ENCODE data around the gene TSPOAP1.

Gene TSPOAP1

GRCh38 chr17:58277107-58277801, 51.3 kb downstream of the TSPOAP1 start:
- peak; percentile 41 for DNase-seq (ENCODE audit: low spot score)

GRCh38 chr17:58276423-58276822, 52.2 kb downstream of the TSPOAP1 start:
- peak; percentile 6 for DNase-seq (ENCODE audit: low spot score)

- DNase-seq (ENCODE audit: low spot score), result no peak
These were observed 53.2 kb downstream of the TSPOAP1 start for GRCh38 chr17:58275417-58275816.

- no peak for DNase-seq (ENCODE audit: low spot score)
These were observed 55.0 kb downstream of the TSPOAP1 start for GRCh38 chr17:58273453-58274104.

- no peak for DNase-seq (ENCODE audit: low spot score)
These were observed 56.0 kb downstream of the TSPOAP1 start for GRCh38 chr17:58272367-58273280.

GRCh38 chr17:58271216-58271931, 57.2 kb downstream of the TSPOAP1 start:
- no peak for DNase-seq (ENCODE audit: low spot score)

GRCh38 chr17:58270476-58271215, 57.9 kb downstream of the TSPOAP1 start:
- no peak for DNase-seq (ENCODE audit: low spot score)

GRCh38 chr17:58269557-58270291, 58.9 kb downstream of the TSPOAP1 start:
- no peak for DNase-seq (ENCODE audit: low spot score)

GRCh38 chr17:58268774-58269556, 59.6 kb downstream of the TSPOAP1 start:
- DNase-seq (ENCODE audit: low spot score), result no peak

GRCh38 chr17:58268326-58268725, 60.3 kb downstream of the TSPOAP1 start:
- DNase-seq (ENCODE audit: low spot score), result no peak

GRCh38 chr17:58267347-58268324, 61.0 kb downstream of the TSPOAP1 start:
- DNase-seq (ENCODE audit: low spot score), result no peak

GRCh38 chr17:58265902-58266875, 62.4 kb downstream of the TSPOAP1 start:
- DNase-seq (ENCODE audit: low spot score), result no peak

GRCh38 chr17:58265271-58265670, 63.3 kb downstream of the TSPOAP1 start:
- no peak for DNase-seq (ENCODE audit: low spot score)

GRCh38 chr17:58264407-58265103, 64.0 kb downstream of the TSPOAP1 start:
- no peak for DNase-seq (ENCODE audit: low spot score)

GRCh38 chr17:58263773-58264172, 64.8 kb downstream of the TSPOAP1 start:
- no peak for DNase-seq (ENCODE audit: low spot score)

GRCh38 chr17:58262149-58262548, 66.4 kb downstream of the TSPOAP1 start:
- DNase-seq (ENCODE audit: low spot score), result no peak

GRCh38 chr17:58254803-58255202, 73.8 kb downstream of the TSPOAP1 start:
- no peak for DNase-seq (ENCODE audit: low spot score)

Measured in AG08396 (cell line).